ENCODE results near the gene FTO.

DNA sequence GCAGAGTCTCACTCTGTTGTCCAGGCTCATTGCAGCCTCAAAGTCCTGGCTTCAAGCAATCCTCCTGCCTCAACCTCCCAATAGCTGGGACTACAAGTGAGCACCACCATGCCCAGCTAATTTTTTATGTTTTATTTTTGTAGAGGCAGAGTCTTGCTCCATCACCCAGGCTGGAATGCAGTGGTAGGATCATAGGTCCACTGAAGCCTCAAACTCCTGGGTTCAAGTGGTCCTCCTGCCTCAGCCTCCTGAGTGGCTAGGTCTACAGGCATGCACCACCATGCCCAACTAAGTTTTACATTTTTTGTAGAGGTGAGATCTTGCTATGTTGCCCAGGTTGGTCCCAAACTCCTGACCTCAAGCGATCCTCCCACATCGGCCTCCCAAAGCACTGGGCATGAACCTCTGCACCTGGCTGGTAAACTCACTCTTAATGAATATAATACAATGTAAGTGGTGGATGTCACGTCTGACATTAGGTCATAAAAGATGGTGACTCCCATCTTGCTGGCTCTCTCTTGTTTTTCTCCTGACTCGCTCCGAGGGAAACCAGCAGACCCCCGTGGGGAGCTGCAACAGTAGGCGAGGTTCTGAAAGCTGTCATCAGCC, 456.4 kb downstream of the FTO start:
- TF ChIP-seq, protein P1, sequence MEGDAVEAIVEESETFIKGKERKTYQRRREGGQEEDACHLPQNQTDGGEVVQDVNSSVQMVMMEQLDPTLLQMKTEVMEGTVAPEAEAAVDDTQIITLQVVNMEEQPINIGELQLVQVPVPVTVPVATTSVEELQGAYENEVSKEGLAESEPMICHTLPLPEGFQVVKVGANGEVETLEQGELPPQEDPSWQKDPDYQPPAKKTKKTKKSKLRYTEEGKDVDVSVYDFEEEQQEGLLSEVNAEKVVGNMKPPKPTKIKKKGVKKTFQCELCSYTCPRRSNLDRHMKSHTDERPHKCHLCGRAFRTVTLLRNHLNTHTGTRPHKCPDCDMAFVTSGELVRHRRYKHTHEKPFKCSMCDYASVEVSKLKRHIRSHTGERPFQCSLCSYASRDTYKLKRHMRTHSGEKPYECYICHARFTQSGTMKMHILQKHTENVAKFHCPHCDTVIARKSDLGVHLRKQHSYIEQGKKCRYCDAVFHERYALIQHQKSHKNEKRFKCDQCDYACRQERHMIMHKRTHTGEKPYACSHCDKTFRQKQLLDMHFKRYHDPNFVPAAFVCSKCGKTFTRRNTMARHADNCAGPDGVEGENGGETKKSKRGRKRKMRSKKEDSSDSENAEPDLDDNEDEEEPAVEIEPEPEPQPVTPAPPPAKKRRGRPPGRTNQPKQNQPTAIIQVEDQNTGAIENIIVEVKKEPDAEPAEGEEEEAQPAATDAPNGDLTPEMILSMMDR (IDR thresholded peaks at IDR 0.05), result no peak
- TF ChIP-seq POLR2A (IDR thresholded peaks at IDR 0.05), result no peak

Data from adrenal gland (tissue), 5 donors.